GM19452 (cell line): ENCODE measurements around the gene ICAM5.

Experiments
- ATAC-seq: cut with Tn5 transposase; IDR thresholded peaks from one replicate; pipeline ENCODE4 v1.9.1; 2021; ENCODE audit not compliant: unreplicated experiment

The ICAM5 gene

GRCh38 chr19:10339977-10340376 is 50.2 kb downstream of the ICAM5 start:
- ATAC-seq: no peak

GRCh38 chr19:10343495-10343894 is 53.7 kb downstream of the ICAM5 start:
- ATAC-seq: no peak

- no peak for ATAC-seq
Observed at GRCh38 chr19:10344780-10345179, 55.0 kb downstream of the ICAM5 start.
